Head of caudate nucleus (tissue), 42 donors: ENCODE data around the gene IL24.
"Not testable (repeated sequence)": the region's sequence is repeated elsewhere in the genome, so short reads cannot be mapped to it uniquely, and the experiment has no call there.

ENCODE experiments used
- DNase-seq, 42 donors: peaks; one replicate each; pipeline versions ENCODE4 v3.0.0 to v3.0.0-alpha.2; 2020 to 2021; ENCODE audit warnings: mixed read lengths in 7 of 42
- intact Hi-C: fragments of 100-400 bp; cut with DNase I; formaldehyde crosslinking; loops from one replicate; pipeline ENCODE4 v1.15.0; 2022

The IL24 gene

DNA sequence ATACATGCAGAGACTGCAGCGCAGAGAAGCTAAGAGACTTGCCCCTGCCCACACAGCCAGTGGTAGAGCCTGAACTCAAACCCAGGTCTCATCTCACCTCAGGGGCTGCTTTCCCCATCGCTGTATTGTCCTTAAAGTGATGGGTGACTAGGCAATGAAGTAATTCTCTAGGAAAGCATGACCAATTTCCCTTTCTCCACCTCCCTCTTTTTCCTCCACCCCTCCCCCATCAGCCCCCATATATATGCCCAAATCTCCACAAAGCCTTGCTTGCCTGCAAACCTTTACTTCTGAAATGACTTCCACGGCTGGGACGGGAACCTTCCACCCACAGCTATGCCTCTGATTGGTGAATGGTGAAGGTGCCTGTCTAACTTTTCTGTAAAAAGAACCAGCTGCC, at the start of gene IL24:
IL24 (plus strand) TSS at position 269 of the 400 bp plus-strand sequence. CDS start 390 bp downstream, outside the sequence.
- intact Hi-C loops = no loop called here
- peak in 2 of 42 donors; percentile 5 to 17 for DNase-seq

- DNase-seq = peak in 1 of 42 donors; percentile 2
- intact Hi-C loops = no loop called here
These were observed 49.3 kb upstream of the IL24 start for GRCh38 chr1:206847946-206848345.

DNA sequence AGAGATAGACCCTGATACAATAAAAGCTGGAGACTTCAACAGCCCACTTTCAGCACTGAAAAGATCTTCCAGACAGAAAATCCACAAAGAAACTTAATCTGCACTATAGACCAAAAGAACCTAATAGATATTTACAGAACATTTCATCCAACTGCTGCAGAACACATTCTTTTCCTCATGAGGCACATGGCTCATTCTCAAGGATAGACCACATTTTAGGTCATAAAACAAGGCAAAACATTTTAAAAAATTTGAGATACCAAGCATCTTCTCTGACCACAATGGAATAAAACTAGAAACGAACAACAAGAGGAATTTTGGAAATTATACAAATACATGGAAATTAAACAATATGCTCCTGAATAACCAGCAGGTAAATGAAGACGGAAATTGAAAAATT, 46.8 kb upstream of the IL24 start:
- intact Hi-C loops = no loop called here
- DNase-seq = no peak

DNA sequence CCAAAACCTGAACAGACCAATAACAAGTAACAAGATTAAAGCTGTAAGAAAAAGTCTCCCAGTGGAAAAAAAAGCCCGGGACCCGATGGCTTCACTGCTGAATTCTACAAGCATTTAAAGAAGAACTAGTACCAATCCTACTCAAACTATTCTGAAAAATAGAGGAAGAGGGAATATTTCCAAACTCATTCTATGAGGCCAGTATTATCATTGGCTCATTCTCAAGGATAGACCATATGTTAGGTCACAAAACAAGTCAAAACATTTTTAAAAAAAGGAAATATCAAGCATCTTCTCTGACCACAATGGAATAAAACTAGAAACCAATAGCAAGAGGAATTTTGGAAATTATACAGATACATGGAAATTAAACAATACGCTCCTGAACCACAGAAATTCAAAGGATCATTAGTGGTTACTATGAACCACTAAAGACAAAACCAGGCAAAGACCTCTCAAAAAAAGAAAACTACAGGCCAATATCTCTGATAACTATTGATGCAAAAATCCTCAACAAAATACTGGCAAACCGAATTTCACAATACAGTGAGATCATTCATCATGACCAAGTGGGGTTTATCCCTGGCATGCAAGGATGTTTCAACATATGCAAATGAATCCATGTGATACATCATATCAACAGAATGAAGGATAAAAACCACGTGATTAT, 45.8 kb upstream of the IL24 start:
- DNase-seq = peak in 1 of 42 donors; percentile 2

DNA sequence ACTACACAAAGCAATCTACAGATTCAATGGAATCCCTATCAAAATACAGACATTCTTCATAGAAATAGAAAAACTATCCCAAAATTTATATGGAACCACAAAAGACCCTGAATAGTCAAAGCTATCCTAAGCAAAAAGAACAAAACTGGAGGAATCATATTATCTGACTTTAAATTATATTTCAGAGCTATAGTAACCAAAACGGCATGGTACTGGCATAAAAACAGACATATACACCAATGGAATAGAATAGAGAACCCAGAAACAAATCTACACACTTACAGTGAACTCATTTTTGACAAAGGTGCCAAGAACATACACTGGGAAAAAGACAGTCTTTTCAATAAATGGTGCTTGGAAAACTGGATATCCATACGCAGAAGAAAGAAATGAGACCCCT, 44.6 kb upstream of the IL24 start:
- DNase-seq, intact Hi-C loops: not testable (repeated sequence)

More for the DNA sequence above, 45.8 kb upstream of the IL24 start:
- intact Hi-C loops = no loop called here

DNA sequence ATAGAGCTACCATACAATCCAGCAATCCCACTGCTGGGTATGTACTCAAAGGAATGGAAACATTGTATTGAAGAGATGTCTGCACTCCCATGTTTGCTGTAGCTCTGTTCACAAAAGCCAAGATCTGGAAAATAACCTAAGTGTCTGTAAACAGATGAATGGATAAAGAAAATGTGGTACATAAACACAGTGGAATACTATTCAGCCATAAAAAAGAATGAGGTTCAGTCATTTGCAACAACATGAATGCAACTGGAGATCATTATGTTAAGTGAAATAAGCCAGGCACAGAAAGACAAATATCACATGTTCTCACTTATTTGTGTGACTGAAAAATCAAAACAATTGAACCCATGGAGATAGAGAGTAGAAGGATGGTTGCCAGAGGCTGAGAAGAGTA, 43.5 kb upstream of the IL24 start:
- intact Hi-C loops = not testable (repeated sequence)
- peak in 1 of 42 donors; percentile 1 for DNase-seq

- peak in 1 of 42 donors; percentile 22 for DNase-seq
- intact Hi-C loops = no loop called here
These were observed 42.7 kb upstream of the IL24 start for GRCh38 chr1:206854401-206855129.

DNA sequence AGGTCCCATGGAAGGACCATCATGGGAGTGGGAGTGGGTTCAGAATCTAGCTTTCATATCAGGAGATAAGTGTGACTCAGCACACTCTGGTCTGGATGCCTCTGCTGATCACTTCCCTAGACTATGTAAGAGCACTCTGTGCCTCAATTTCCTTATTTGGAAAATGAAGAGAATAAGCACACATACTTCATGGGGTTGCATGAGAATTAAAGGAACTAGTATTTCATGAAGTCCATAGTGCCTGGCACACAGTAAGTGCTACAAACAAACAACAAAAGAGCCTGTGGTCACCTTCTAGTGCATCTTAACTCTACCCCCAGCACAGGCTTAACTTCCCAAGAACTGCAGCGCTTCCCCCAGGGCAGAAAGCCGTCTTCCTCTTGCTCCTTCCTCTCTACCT, 41.4 kb upstream of the IL24 start:
- intact Hi-C loops = no loop called here
- peak in 1 of 42 donors; percentile 2 for DNase-seq

DNA sequence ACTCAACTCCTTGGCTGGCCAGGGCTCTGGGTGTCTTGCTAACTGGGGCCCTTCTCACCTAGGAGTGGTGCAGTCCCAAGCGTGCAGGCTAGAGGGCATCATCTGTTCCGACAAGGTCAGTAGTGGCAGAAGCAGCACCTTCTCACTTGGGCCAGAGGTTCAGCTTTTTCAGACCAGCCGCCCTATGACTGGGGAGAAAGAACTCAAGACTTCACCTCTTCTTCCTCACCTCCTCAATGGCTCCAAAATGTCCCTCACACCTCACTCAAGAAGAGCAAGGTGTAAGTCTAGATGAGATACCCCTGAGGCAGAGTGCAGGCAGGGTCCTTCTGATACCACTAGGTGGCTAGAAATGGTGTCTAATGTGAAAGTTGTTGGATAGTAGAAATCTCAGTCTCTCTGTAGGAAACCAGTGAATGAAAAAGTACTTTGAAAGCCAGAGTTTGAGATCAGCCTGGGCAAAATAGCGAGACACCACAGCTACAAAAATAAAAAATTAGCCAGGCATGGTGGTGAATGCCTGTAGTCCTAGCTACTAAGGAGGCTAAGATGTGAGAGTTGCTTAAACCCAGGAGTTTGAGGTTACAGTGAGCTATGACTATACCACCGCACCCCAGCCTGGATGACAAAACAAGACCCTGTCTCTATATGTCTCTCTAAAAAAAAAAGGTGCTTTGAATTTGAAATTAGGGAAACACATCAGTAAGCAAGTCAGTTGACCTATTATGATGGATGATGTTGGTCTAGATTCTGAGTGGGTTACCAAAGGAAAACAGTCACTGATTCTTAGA, 40.4 kb upstream of the IL24 start:
- peak in 1 of 42 donors; percentile 29 for DNase-seq
- intact Hi-C loops = no loop called here

DNA sequence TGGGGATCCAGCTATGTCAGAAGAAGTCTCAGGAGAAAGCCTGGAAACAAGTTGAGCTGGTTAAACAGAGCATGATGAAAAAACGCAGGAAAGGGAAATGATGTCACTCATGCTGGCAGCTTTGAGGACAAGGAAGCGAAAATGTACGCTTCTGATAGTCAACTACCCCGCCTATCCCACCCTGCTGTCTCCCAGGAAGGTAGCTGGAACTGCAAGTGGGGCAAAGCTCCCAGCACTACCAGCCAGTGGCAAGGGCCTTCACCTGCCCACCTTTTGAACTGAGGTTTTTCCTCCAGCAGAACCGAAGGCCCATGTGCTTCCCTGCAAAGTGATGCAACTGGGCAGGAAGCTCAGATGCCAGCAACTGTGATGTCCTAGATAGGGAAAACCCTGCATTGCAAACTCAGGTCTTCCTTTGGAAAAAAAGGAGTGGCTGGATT, 38.1 kb upstream of the IL24 start:
- intact Hi-C loops = no loop called here
- DNase-seq = peak in 7 of 42 donors; percentile 2 to 38 (median 7)

DNA sequence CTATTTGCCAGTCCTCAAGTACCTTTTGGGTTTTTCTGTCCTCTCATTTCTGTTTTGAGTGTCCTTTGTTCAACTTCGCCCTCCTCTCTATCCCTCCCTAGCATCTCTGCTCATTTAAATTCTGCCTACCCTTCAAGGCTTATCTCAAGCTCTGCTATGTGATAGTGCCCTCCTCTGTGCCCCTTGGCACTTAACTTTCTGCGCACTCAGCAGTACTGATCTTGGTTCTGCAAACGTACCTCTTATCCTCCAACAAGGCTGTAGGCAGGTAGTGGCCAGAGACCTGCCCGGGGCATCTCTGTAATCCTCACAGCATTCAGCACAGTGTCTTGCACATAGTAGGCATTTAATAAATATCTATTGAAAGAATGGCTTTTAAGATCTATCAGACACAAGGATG, 37.1 kb upstream of the IL24 start:
- intact Hi-C loops = no loop called here
- DNase-seq = peak in 1 of 42 donors; percentile 17

DNA sequence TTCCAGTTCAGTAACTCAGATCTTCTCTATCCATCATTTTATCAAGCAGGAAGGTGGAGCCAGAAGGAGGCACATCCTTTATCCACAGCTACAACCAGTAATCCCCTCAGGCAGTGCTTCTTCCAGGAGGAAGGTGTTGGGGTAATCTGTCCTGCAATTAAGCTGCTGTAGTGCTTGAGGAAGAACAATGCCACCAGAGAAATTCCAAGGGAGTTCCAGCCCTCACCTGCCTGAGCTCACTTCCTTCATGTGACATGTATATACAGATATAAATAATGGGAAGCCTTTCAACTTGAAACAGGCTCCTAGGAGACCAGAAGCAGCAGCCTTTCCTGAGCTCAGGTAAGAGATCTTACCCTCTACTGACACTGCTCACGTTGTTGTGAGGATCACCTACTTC, 34.0 kb upstream of the IL24 start:
- DNase-seq = peak in 1 of 42 donors; percentile 5
- intact Hi-C loops = no loop called here

GRCh38 chr1:206864939-206865671, 32.1 kb upstream of the IL24 start, which contains the start of gene IL20:
Gene IL20, plus strand, starts transcription at chr1:206865623. Its CDS starts 230 bp downstream, at chr1:206865853.
- peak in 39 of 42 donors; percentile 22 to 86 (median 50) for DNase-seq
- intact Hi-C loops = no loop called here

GRCh38 chr1:206866062-206866461, 31.2 kb upstream of the IL24 start:
- intact Hi-C loops = no loop called here
- no peak for DNase-seq

DNA sequence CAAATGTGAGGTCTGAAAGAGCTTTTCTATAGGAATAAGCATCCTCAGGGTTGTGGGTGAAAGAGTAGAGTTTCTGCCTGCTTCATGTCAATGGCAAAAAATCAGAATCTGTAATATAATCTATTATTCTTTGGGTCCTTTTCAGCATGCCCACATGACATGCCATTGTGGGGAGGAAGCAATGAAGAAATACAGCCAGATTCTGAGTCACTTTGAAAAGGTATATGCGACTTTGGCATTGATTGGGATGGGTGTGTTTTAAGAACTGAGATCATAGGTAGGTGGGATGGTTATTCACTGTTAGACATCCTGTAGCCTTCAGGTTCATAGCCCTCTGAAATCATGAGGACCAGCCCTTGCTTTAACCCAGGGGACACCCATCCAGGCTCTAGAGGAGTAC, 30.0 kb upstream of the IL24 start:
- no peak for DNase-seq
- intact Hi-C loops = no loop called here

GRCh38 chr1:206867716-206868115, 29.5 kb upstream of the IL24 start:
- DNase-seq = no peak
- intact Hi-C loops = no loop called here

GRCh38 chr1:206868264-206868663, 29.0 kb upstream of the IL24 start:
- intact Hi-C loops = no loop called here

GRCh38 chr1:206872139-206872538, 25.1 kb upstream of the IL24 start:
- DNase-seq = no peak
- intact Hi-C loops = no loop called here

More at GRCh38 chr1:206868264-206868663, 29.0 kb upstream of the IL24 start:
- no peak for DNase-seq

DNA sequence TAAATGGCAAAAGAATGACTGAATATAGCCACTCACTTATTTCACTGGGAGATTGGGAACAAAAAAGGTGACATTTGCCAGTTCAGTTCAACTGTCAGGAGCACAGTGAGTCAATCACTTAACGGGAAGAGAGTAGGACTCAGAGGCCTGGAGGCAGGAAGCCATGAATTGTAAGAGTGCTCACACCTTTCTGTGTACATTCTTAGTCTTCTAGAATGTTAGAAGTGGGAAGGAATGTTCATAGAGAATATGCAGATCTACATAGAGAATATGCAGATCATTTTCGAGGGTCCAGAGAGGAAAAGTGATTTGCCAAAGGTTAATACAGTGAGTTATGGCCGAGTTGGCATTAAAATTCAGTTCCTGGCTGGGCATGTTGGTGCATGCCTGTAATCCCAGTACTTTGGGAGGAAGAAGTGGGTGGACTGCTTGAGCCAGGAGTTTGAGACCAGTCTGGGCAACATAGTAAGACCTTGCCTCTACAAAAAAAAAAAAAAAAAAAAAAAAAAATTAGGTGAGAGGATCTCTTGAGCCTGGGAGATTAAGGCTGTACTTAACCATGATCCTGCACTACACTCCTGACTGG, 23.5 kb upstream of the IL24 start:
- no peak for DNase-seq

More for the DNA sequence above, 23.5 kb upstream of the IL24 start:
- intact Hi-C loops = no loop called here
